HPDE6-E6E7 (cell line): ENCODE results near the gene ALKBH4.
A peak's percentile ranks its signal among the peaks of the same experiment; 100 is the strongest.
"Not testable (repeated sequence)": the region's sequence is repeated elsewhere in the genome, so short reads cannot be mapped to it uniquely, and the experiment has no call there.

Experiments
- DNase-seq: peaks from one replicate; pipeline ENCODE4 v3.0.0; 2011; ENCODE audit warnings: missing footprints; ENCODE audit errors: extremely low spot score

ALKBH4 gene

GRCh38 chr7:102464577-102465280 lies at the start of gene ALKBH4, which contains the start of gene LRWD1:
ALKBH4 (minus strand) TSS chr7:102464863; CDS start chr7:102464836, 27 bp downstream.
LRWD1 (plus strand) TSS chr7:102464984; CDS start chr7:102465081, 97 bp downstream.
- peak; percentile 88 for DNase-seq

- not testable (repeated sequence) for DNase-seq
Measured at GRCh38 chr7:102512642-102513221, 48.1 kb upstream of the ALKBH4 start.

- not testable (repeated sequence) for DNase-seq
Measured at GRCh38 chr7:102511860-102512522, 47.3 kb upstream of the ALKBH4 start.

- not testable (repeated sequence) for DNase-seq
Measured at GRCh38 chr7:102510575-102510974, 45.9 kb upstream of the ALKBH4 start.

GRCh38 chr7:102507410-102508088 lies 42.9 kb upstream of the ALKBH4 start:
- not testable (repeated sequence) for DNase-seq

- DNase-seq, result not testable (repeated sequence)
Measured at GRCh38 chr7:102505298-102506185, 40.9 kb upstream of the ALKBH4 start.

- not testable (repeated sequence) for DNase-seq
Measured at GRCh38 chr7:102503141-102503540, 38.5 kb upstream of the ALKBH4 start.

- not testable (repeated sequence) for DNase-seq
Measured at GRCh38 chr7:102498321-102498720, 33.7 kb upstream of the ALKBH4 start.

- not testable (repeated sequence) for DNase-seq
Measured at GRCh38 chr7:102497308-102497707, 32.6 kb upstream of the ALKBH4 start.

- DNase-seq, result not testable (repeated sequence)
Measured at GRCh38 chr7:102496861-102497260, 32.2 kb upstream of the ALKBH4 start.

- DNase-seq, result not testable (repeated sequence)
Measured at GRCh38 chr7:102494473-102495149, 29.9 kb upstream of the ALKBH4 start.

- not testable (repeated sequence) for DNase-seq
Measured at GRCh38 chr7:102494026-102494425, 29.4 kb upstream of the ALKBH4 start.

- DNase-seq, result not testable (repeated sequence)
Measured at GRCh38 chr7:102493220-102493935, 28.7 kb upstream of the ALKBH4 start.

- DNase-seq, result not testable (repeated sequence)
Measured at GRCh38 chr7:102490529-102491075, 25.9 kb upstream of the ALKBH4 start.

- not testable (repeated sequence) for DNase-seq
Measured at GRCh38 chr7:102484317-102484716, 19.7 kb upstream of the ALKBH4 start.

GRCh38 chr7:102481962-102482361 lies 17.3 kb upstream of the ALKBH4 start:
- DNase-seq, result not testable (repeated sequence)

- not testable (repeated sequence) for DNase-seq
Measured at GRCh38 chr7:102479982-102480637, 15.4 kb upstream of the ALKBH4 start.

GRCh38 chr7:102479209-102479584 lies 14.5 kb upstream of the ALKBH4 start:
- not testable (repeated sequence) for DNase-seq
